Right ventricle myocardium inferior (tissue), 1 donor: ENCODE measurements around the gene AKT3. TPM values are rescaled to one million over a fixed set of nuclear protein-coding genes. Genes with fewer than 3 reads are reported as not detected.

Experiments used
- ATAC-seq: fragments of 200-7000 bp; cut with Tn5 transposase; one replicate; pipeline ENCODE4 v1.9.1; 2020; ENCODE audit warnings: mild to moderate bottlenecking, moderate library complexity
- DNase-seq: peaks from one replicate; pipeline ENCODE4 v3.0.0; 2021; ENCODE audit errors: missing footprints
- intact Hi-C: fragments of 100-400 bp; cut with DNase I; formaldehyde crosslinking; loops from one replicate; pipeline ENCODE4 v1.11.0; 2022
- total RNA-seq: library from RNA; stranded (reverse); fragmentation: NEBNext Ultra II Directional; extraction: Animal tissue kit (Norgen Biotek cat#: 25700); gene quantifications from one replicate; pipeline ENCODE4 v1.2.1, GENCODE V29; 2021
- donor health status: DM: no; HTN: yes; CAD: no; lungs with severe emphysema.

Gene AKT3
- total RNA-seq, 1 donor from 2014 or later = 19.1 TPM

GRCh38 chr1:243723458-243724043, 126.5 kb downstream of the AKT3 start:
- no peak for DNase-seq
- no peak for ATAC-seq
- intact Hi-C loops = no loop called here

GRCh38 chr1:243723050-243723449, 127.0 kb downstream of the AKT3 start:
- intact Hi-C loops = no loop called here
- ATAC-seq (no peak), DNase-seq (no peak)

GRCh38 chr1:243719476-243719875, 130.6 kb downstream of the AKT3 start:
- intact Hi-C loops = no loop called here
- DNase-seq (no peak), ATAC-seq (no peak)

GRCh38 chr1:243718893-243719292, 131.2 kb downstream of the AKT3 start:
- DNase-seq = no peak
- intact Hi-C loops = no loop called here
- no peak for ATAC-seq

GRCh38 chr1:243718022-243718421, 132.0 kb downstream of the AKT3 start:
- intact Hi-C loops = no loop called here
- ATAC-seq (no peak), DNase-seq (no peak)

GRCh38 chr1:243716906-243717305, 133.1 kb downstream of the AKT3 start:
- intact Hi-C loops = no loop called here
- DNase-seq (no peak), ATAC-seq (no peak)

- intact Hi-C loops = no loop called here
- no peak for DNase-seq
- no peak for ATAC-seq
Observed at GRCh38 chr1:243715285-243715684, 134.8 kb downstream of the AKT3 start.

- DNase-seq = peak; percentile 22
- ATAC-seq = peak; percentile 84
- intact Hi-C loops = no loop called here
Observed at GRCh38 chr1:243713470-243714186, 136.4 kb downstream of the AKT3 start.

GRCh38 chr1:243712941-243713340, 137.1 kb downstream of the AKT3 start:
- intact Hi-C loops = no loop called here
- ATAC-seq = no peak

GRCh38 chr1:243712242-243712641, 137.8 kb downstream of the AKT3 start:
- intact Hi-C loops = no loop called here
- DNase-seq (no peak), ATAC-seq (no peak)

More at GRCh38 chr1:243712941-243713340, 137.1 kb downstream of the AKT3 start:
- no peak for DNase-seq

GRCh38 chr1:243710467-243710866, 139.6 kb downstream of the AKT3 start:
- intact Hi-C loops = no loop called here

GRCh38 chr1:243708210-243708609, 141.8 kb downstream of the AKT3 start:
- intact Hi-C loops = loop anchor here (5.0 kb wide), 2 partner anchors 39 to 564 kb away; no protein-coding TSS in a partner anchor
- ATAC-seq (no peak), DNase-seq (no peak)

More at GRCh38 chr1:243710467-243710866, 139.6 kb downstream of the AKT3 start:
- ATAC-seq = no peak
- DNase-seq = no peak

- intact Hi-C loops = loop anchor here (5.0 kb wide), 2 partner anchors 41 to 566 kb away; no protein-coding TSS in a partner anchor
- ATAC-seq = no peak
- no peak for DNase-seq
Observed at GRCh38 chr1:243706563-243706962, 143.5 kb downstream of the AKT3 start.

- ATAC-seq (no peak), DNase-seq (no peak)
- intact Hi-C loops = loop anchor here (5.0 kb wide), 2 partner anchors 42 to 567 kb away; no protein-coding TSS in a partner anchor
Observed at GRCh38 chr1:243705585-243705984, 144.5 kb downstream of the AKT3 start.

- intact Hi-C loops = no loop called here
- ATAC-seq = no peak
- no peak for DNase-seq
Observed at GRCh38 chr1:243701872-243702271, 148.2 kb downstream of the AKT3 start.

- intact Hi-C loops = no loop called here
- no peak for DNase-seq
- ATAC-seq = no peak
Observed at GRCh38 chr1:243693800-243694199, 156.2 kb downstream of the AKT3 start.

GRCh38 chr1:243686159-243686558, 163.9 kb downstream of the AKT3 start:
- intact Hi-C loops = no loop called here
- DNase-seq (no peak), ATAC-seq (no peak)

- DNase-seq = no peak
- no peak for ATAC-seq
- intact Hi-C loops = no loop called here
Observed at GRCh38 chr1:243680860-243681259, 169.2 kb downstream of the AKT3 start.

- DNase-seq (no peak), ATAC-seq (no peak)
- intact Hi-C loops = no loop called here
Observed at GRCh38 chr1:243672539-243673074, 177.4 kb downstream of the AKT3 start.

GRCh38 chr1:243667591-243667990, 182.5 kb downstream of the AKT3 start:
- ATAC-seq (no peak), DNase-seq (no peak)
- intact Hi-C loops = no loop called here
